Trophoblast cell (in vitro differentiated cells and primary cell): ENCODE data around the gene CCSAP.
A peak's percentile ranks its signal among the peaks of the same experiment; 100 is the strongest.

Experiments used
- DNase-seq, 2 donors: peaks; one replicate each; pipeline ENCODE4 v3.0.0-alpha.2; 2016
- H2AFZ ChIP-seq: 2 replicates; pipeline ENCODE4 v1.6.1; 2013; ENCODE audit warnings: low read length, moderate library complexity, mild to moderate bottlenecking; ENCODE audit not compliant: insufficient read depth, poor library complexity
- H2AK5ac ChIP-seq: 2 replicates; pipeline ENCODE4 v1.6.1; 2013; ENCODE audit warnings: mild to moderate bottlenecking, low read length
- H2BK120ac ChIP-seq: 2 replicates; pipeline ENCODE4 v1.6.1; 2013; ENCODE audit warnings: low read length, mild to moderate bottlenecking, moderate library complexity; ENCODE audit not compliant: insufficient read depth, poor library complexity
- H2BK12ac ChIP-seq: 2 replicates; pipeline ENCODE4 v1.6.1; 2013; ENCODE audit warnings: mild to moderate bottlenecking, low read length, moderate library complexity
- H2BK5ac ChIP-seq: 2 replicates; pipeline ENCODE4 v1.6.1; 2013; ENCODE audit warnings: low read length, low read depth, moderate library complexity, mild to moderate bottlenecking; ENCODE audit not compliant: poor library complexity
- H3K14ac ChIP-seq: 2 replicates; pipeline ENCODE4 v1.6.1; 2013; ENCODE audit warnings: mild to moderate bottlenecking, low read length
- H3K18ac ChIP-seq: 2 replicates; pipeline ENCODE4 v1.6.1; 2013; ENCODE audit warnings: mild to moderate bottlenecking, low read length
- H3K23ac ChIP-seq: 2 replicates; pipeline ENCODE4 v1.6.1; 2013; ENCODE audit warnings: low read length
- H3K27ac ChIP-seq: 2 replicates; pipeline ENCODE4 v1.5.1; 2013; ENCODE audit warnings: low read depth, mild to moderate bottlenecking, inconsistent platforms, low read length, moderate library complexity
- H3K27me3 ChIP-seq: 2 replicates; pipeline ENCODE4 v1.6.1; 2013; ENCODE audit warnings: inconsistent platforms, mild to moderate bottlenecking, low read length, moderate library complexity; ENCODE audit not compliant: insufficient read depth
- H3K36me3 ChIP-seq, 2 experiments: 1 replicate in 1 of 2; 2 replicates in 1 of 2; pipeline ENCODE4 v1.6.1; 2013; ENCODE audit warnings: low read length in 2 of 2, mild to moderate bottlenecking in 2 of 2, moderate library complexity in 1 of 2; ENCODE audit not compliant: insufficient read depth in 2 of 2, control insufficient read depth in 1 of 2
- H3K4ac ChIP-seq: 2 replicates; pipeline ENCODE4 v1.6.1; 2013; ENCODE audit warnings: low read depth, mild to moderate bottlenecking, low read length, moderate library complexity
- H3K4me1 ChIP-seq, 2 experiments: 1 replicate in 1 of 2; 2 replicates in 1 of 2; pipeline ENCODE4 v1.6.1; 2013; ENCODE audit warnings: low read length in 2 of 2, mild to moderate bottlenecking in 2 of 2, moderate library complexity in 1 of 2; ENCODE audit not compliant: insufficient read depth in 2 of 2, control insufficient read depth in 1 of 2
- H3K4me2 ChIP-seq: 2 replicates; pipeline ENCODE4 v1.6.1; 2013; ENCODE audit warnings: inconsistent platforms, mild to moderate bottlenecking, low read length, moderate library complexity
- H3K4me3 ChIP-seq: 2 replicates; pipeline ENCODE4 v1.5.1; 2013; ENCODE audit warnings: mild to moderate bottlenecking, low read depth, low read length, inconsistent platforms
- H3K79me1 ChIP-seq: one replicate; pipeline ENCODE4 v1.6.1; 2013; ENCODE audit warnings: low read length
- H3K79me2 ChIP-seq: 2 replicates; pipeline ENCODE4 v1.6.1; 2013; ENCODE audit warnings: low read length, mild to moderate bottlenecking; ENCODE audit not compliant: control insufficient read depth, insufficient read depth, poor library complexity
- H3K9ac ChIP-seq: 2 replicates; pipeline ENCODE4 v1.6.1; 2013; ENCODE audit warnings: mild to moderate bottlenecking, low read length
- H3K9me3 ChIP-seq: 2 replicates; pipeline ENCODE4 v1.6.1; 2013; ENCODE audit warnings: low read depth, mild to moderate bottlenecking, control low read depth, inconsistent platforms, low read length; ENCODE audit not compliant: insufficient read depth
- H4K12ac ChIP-seq: 2 replicates; pipeline ENCODE4 v1.6.1; 2013; ENCODE audit warnings: low read depth, mild to moderate bottlenecking, low read length, moderate library complexity
- H4K8ac ChIP-seq: 2 replicates; pipeline ENCODE4 v1.6.1; 2013; ENCODE audit warnings: low read depth, mild to moderate bottlenecking, low read length, moderate library complexity
- H4K91ac ChIP-seq: one replicate; pipeline ENCODE4 v1.6.1; 2013; ENCODE audit warnings: low read depth, mild to moderate bottlenecking, low read length, moderate library complexity
- WGBS: extraction: QIAGEN DNeasy Blood & Tissue Kit; methylation state at CpG from one replicate; pipeline ENCODE4 v1.1.7; 2013; ENCODE audit warnings: missing lambda C conversion rate; ENCODE audit not compliant: insufficient read length, insufficient coverage; ENCODE audit errors: extremely low coverage; 5-methylcytosine and 5-hydroxymethylcytosine counted together

Gene CCSAP

GRCh38 chr1:229344937-229345684 is 2.3 kb upstream of the CCSAP start:
- H3K9me3 ChIP-seq = no peaks in the 10 kb centered on the region
- H2BK120ac ChIP-seq = no peak overlapping the region
- H4K8ac ChIP-seq = no peak overlapping the region
- peaks cover 16% of the 10 kb centered on the region for H3K79me2 ChIP-seq
- no peak overlapping the region for H3K27ac ChIP-seq
- H3K4me3 ChIP-seq = no peak overlapping the region
- H2BK5ac ChIP-seq = no peak overlapping the region
- no CpG with 5 or more reads among the region's 8 CpGs for WGBS
- no peak overlapping the region for H4K12ac ChIP-seq
- no peak overlapping the region for H3K14ac ChIP-seq
- H2BK12ac ChIP-seq = no peak overlapping the region
- no peak overlapping the region for H2AK5ac ChIP-seq
- no peak overlapping the region for H3K23ac ChIP-seq
- H3K79me1 ChIP-seq = peaks cover 11% of the 10 kb centered on the region
- H3K4me1 ChIP-seq = peaks cover 0 to 8% of the 10 kb centered on the region in 2 experiments
- no peak overlapping the region for H2AFZ ChIP-seq
- no peak overlapping the region for H3K18ac ChIP-seq
- no peaks in the 10 kb centered on the region for H3K27me3 ChIP-seq
- H4K91ac ChIP-seq = no peak overlapping the region
- no peaks in the 10 kb centered on the region for H3K36me3 ChIP-seq
- peak; percentile 73 to 84 for DNase-seq
- no peak overlapping the region for H3K9ac ChIP-seq
- no peak overlapping the region for H3K4ac ChIP-seq
- no peak overlapping the region for H3K4me2 ChIP-seq

- no peak overlapping the region for H3K23ac ChIP-seq
- H2BK5ac ChIP-seq = no peak overlapping the region
- H4K91ac ChIP-seq = no peak overlapping the region
- H3K4me2 ChIP-seq = no peak overlapping the region
- H3K18ac ChIP-seq = no peak overlapping the region
- H3K79me2 ChIP-seq = peaks cover 16% of the 10 kb centered on the region
- H2AFZ ChIP-seq = no peak overlapping the region
- no CpG with 5 or more reads among the region's 16 CpGs for WGBS
- H3K4ac ChIP-seq = no peak overlapping the region
- H3K4me1 ChIP-seq = peaks cover 0 to 13% of the 10 kb centered on the region in 2 experiments
- no peaks in the 10 kb centered on the region for H3K9me3 ChIP-seq
- H3K27ac ChIP-seq = no peak overlapping the region
- no peaks in the 10 kb centered on the region for H3K36me3 ChIP-seq
- no peak overlapping the region for H3K9ac ChIP-seq
- no peaks in the 10 kb centered on the region for H3K27me3 ChIP-seq
- no peak overlapping the region for H2BK120ac ChIP-seq
- no peak overlapping the region for H4K8ac ChIP-seq
- H3K14ac ChIP-seq = no peak overlapping the region
- no peak overlapping the region for H4K12ac ChIP-seq
- H2BK12ac ChIP-seq = no peak overlapping the region
- no peak for DNase-seq
- H2AK5ac ChIP-seq = no peak overlapping the region
- H3K4me3 ChIP-seq = no peak overlapping the region
- peaks cover 11% of the 10 kb centered on the region for H3K79me1 ChIP-seq
Observed at GRCh38 chr1:229344139-229344538, 1.3 kb upstream of the CCSAP start.

- Histone ChIP-seq H3K79me1 (peaks cover 11% of the 10 kb centered on the region), H3K4ac (peak overlapping the region; percentile 84), H3K79me2 (peaks cover 16% of the 10 kb centered on the region), H3K18ac (peak overlapping the region; percentile 72), H3K4me2 (peak overlapping the region; percentile 86), H3K4me1 (peaks cover 0 to 13% of the 10 kb centered on the region in 2 experiments), H3K23ac (no peak overlapping the region), H2BK120ac (peak overlapping the region; percentile 64), H3K14ac (peak overlapping the region; percentile 88), H4K12ac (peak overlapping the region; percentile 40), H3K4me3 (peak overlapping the region; percentile 94), H3K9ac (peak overlapping the region; percentile 81), H3K36me3 (no peaks in the 10 kb centered on the region), H3K27ac (peak overlapping the region; percentile 80), H2BK12ac (peak overlapping the region; percentile 41), H4K91ac (peak overlapping the region; percentile 45), H2AFZ (peak overlapping the region; percentile 66), H4K8ac (peak overlapping the region; percentile 81), H2AK5ac (no peak overlapping the region), H3K9me3 (no peaks in the 10 kb centered on the region), H3K27me3 (no peaks in the 10 kb centered on the region), H2BK5ac (peak overlapping the region; percentile 88)
- WGBS = no CpG with 5 or more reads among the region's 103 CpGs
- DNase-seq = peak; percentile 71 to 76
Observed at GRCh38 chr1:229341774-229342655, 832 bp downstream of the CCSAP start.

GRCh38 chr1:229340496-229340895 is 2.4 kb downstream of the CCSAP start:
- H3K27me3 ChIP-seq = no peaks in the 10 kb centered on the region
- no peak overlapping the region for H3K27ac ChIP-seq
- H2BK5ac ChIP-seq = no peak overlapping the region
- peak overlapping the region; percentile 18 for H4K91ac ChIP-seq
- no peaks in the 10 kb centered on the region for H3K9me3 ChIP-seq
- no peak overlapping the region for H3K18ac ChIP-seq
- no peak overlapping the region for H4K12ac ChIP-seq
- H3K4me2 ChIP-seq = no peak overlapping the region
- no peak overlapping the region for H2AFZ ChIP-seq
- H3K4ac ChIP-seq = peak overlapping the region; percentile 64
- H2BK12ac ChIP-seq = no peak overlapping the region
- H3K36me3 ChIP-seq = peaks cover 0 to 2% of the 10 kb centered on the region in 2 experiments
- H3K9ac ChIP-seq = no peak overlapping the region
- no CpG with 5 or more reads among the region's 6 CpGs for WGBS
- H2BK120ac ChIP-seq = no peak overlapping the region
- H3K79me1 ChIP-seq = peaks cover 11% of the 10 kb centered on the region
- H3K79me2 ChIP-seq = peaks cover 20% of the 10 kb centered on the region
- no peak overlapping the region for H3K4me3 ChIP-seq
- DNase-seq = peak in 1 of 2 donors; percentile 30
- no peak overlapping the region for H3K23ac ChIP-seq
- no peak overlapping the region for H2AK5ac ChIP-seq
- H3K14ac ChIP-seq = no peak overlapping the region
- H4K8ac ChIP-seq = no peak overlapping the region
- H3K4me1 ChIP-seq = peaks cover 5 to 19% of the 10 kb centered on the region in 2 experiments
